Activated T-cell treated with anti-CD3 and anti-CD28 coated beads, Interleukin-2, amount 50 U/mL, for 72 hours (primary cell): ENCODE data around the gene CFAP43. TPM values are rescaled to one million over a fixed set of nuclear protein-coding genes. Genes with fewer than 3 reads are reported as not detected.

ENCODE experiments used
- ATAC-seq, 2 donors: fragments of 150-1000 bp; cut with Tn5 transposase; replicated peaks in 1 of 2; 2 replicates each; pipeline ENCODE4 v1.10.0; 2021; ENCODE audit warnings: moderate library complexity in 2 of 2, mild to moderate bottlenecking in 1 of 2
- DNase-seq, 2 donors: peaks; one replicate each; pipeline ENCODE4 v3.0.0; 2021 to 2022; ENCODE audit warnings: mixed read lengths in 1 of 2
- H3K27ac Mint-ChIP-seq: one replicate; pipeline ENCODE4 v1.8.0; 2022; ENCODE audit warnings: mild to moderate bottlenecking, moderate library complexity, mixed read lengths
- H3K27me3 Mint-ChIP-seq: one replicate; pipeline ENCODE4 v1.8.0; 2022; ENCODE audit warnings: low read depth, mixed read lengths
- H3K36me3 Mint-ChIP-seq, 2 donors: one replicate each; pipeline ENCODE4 v1.8.0; 2022; ENCODE audit warnings: mixed read lengths in 2 of 2, mild to moderate bottlenecking in 1 of 2; ENCODE audit not compliant: insufficient read depth in 2 of 2
- H3K4me1 Mint-ChIP-seq: one replicate; pipeline ENCODE4 v1.8.0; 2022; ENCODE audit warnings: low read depth, mixed read lengths
- H3K4me3 Mint-ChIP-seq, 2 donors: one replicate each; pipeline ENCODE4 v1.8.0; 2022; ENCODE audit warnings: mild to moderate bottlenecking in 2 of 2, mixed read lengths in 2 of 2, moderate library complexity in 2 of 2
- H3K9me3 Mint-ChIP-seq, 2 donors: one replicate each; pipeline ENCODE4 v1.8.0; 2022; ENCODE audit warnings: mixed read lengths in 2 of 2
- total RNA-seq, 2 donors: library from RNA; stranded (reverse); gene quantifications; one replicate each; pipeline ENCODE4 v1.2.3, GENCODE V29; 2022

The CFAP43 gene
- under 1 TPM; 0.21 to 0.31 TPM for total RNA-seq

- H3K27me3 Mint-ChIP-seq, result peaks cover 24% of the 10 kb centered on the region
- peaks cover 2 to 8% of the 10 kb centered on the region in 2 donors for H3K9me3 Mint-ChIP-seq
- peak within 1 kb of the TSS; percentile 82 for H3K27ac Mint-ChIP-seq
- peaks cover 18% of the 10 kb centered on the region for H3K4me1 Mint-ChIP-seq
- DNase-seq (peak; percentile 99), ATAC-seq (peak; percentile 100)
- H3K4me3 Mint-ChIP-seq, result peak within 1 kb of the TSS; percentile 92 to 97
- peaks cover 5 to 7% of the 10 kb centered on the region in 2 donors for H3K36me3 Mint-ChIP-seq
These were observed at the start of gene CFAP43 for GRCh38 chr10:104231784-104232612. Gene CFAP43, minus strand, starts transcription at chr10:104232364. Its CDS starts 118 bp downstream, at chr10:104232246.

- ATAC-seq (no peak), DNase-seq (no peak)
- Mint-ChIP-seq H3K27ac (no peak overlapping the region), H3K4me3 (no peak overlapping the region), H3K36me3 (no peaks in the 10 kb centered on the region), H3K27me3 (peaks cover 8% of the 10 kb centered on the region), H3K9me3 (no peaks in the 10 kb centered on the region), H3K4me1 (peaks cover 5% of the 10 kb centered on the region)
These were observed 49.5 kb upstream of the CFAP43 start for GRCh38 chr10:104281694-104282093.

GRCh38 chr10:104279550-104280259 lies 47.5 kb upstream of the CFAP43 start:
- H3K27me3 Mint-ChIP-seq, result peaks cover 15% of the 10 kb centered on the region
- DNase-seq, result no peak
- no peak overlapping the region for H3K4me3 Mint-ChIP-seq
- H3K4me1 Mint-ChIP-seq, result peaks cover 8% of the 10 kb centered on the region
- no peaks in the 10 kb centered on the region for H3K9me3 Mint-ChIP-seq
- no peak overlapping the region for H3K27ac Mint-ChIP-seq
- H3K36me3 Mint-ChIP-seq, result no peaks in the 10 kb centered on the region
- ATAC-seq, result no peak

- Mint-ChIP-seq H3K4me1 (peaks cover 14% of the 10 kb centered on the region), H3K4me3 (no peak overlapping the region), H3K27me3 (peaks cover 15% of the 10 kb centered on the region), H3K9me3 (no peaks in the 10 kb centered on the region), H3K36me3 (no peaks in the 10 kb centered on the region), H3K27ac (no peak overlapping the region)
- ATAC-seq (no peak), DNase-seq (no peak)
These were observed 45.6 kb upstream of the CFAP43 start for GRCh38 chr10:104277785-104278184.

GRCh38 chr10:104276192-104276591 lies 44.0 kb upstream of the CFAP43 start:
- H3K27ac Mint-ChIP-seq, result no peak overlapping the region

GRCh38 chr10:104274762-104275721 lies 42.9 kb upstream of the CFAP43 start:
- Mint-ChIP-seq H3K4me3 (peak overlapping the region; percentile 68), H3K4me1 (peaks cover 10% of the 10 kb centered on the region), H3K9me3 (no peaks in the 10 kb centered on the region), H3K27ac (no peak overlapping the region), H3K36me3 (no peaks in the 10 kb centered on the region), H3K27me3 (peaks cover 15% of the 10 kb centered on the region)
- DNase-seq (peak; percentile 60 to 62), ATAC-seq (peak; percentile 89 to 90)

More at GRCh38 chr10:104276192-104276591, 44.0 kb upstream of the CFAP43 start:
- no peak overlapping the region for H3K4me3 Mint-ChIP-seq
- peaks cover 15% of the 10 kb centered on the region for H3K27me3 Mint-ChIP-seq
- DNase-seq (no peak), ATAC-seq (no peak)
- no peaks in the 10 kb centered on the region for H3K36me3 Mint-ChIP-seq
- peaks cover 10% of the 10 kb centered on the region for H3K4me1 Mint-ChIP-seq
- no peaks in the 10 kb centered on the region for H3K9me3 Mint-ChIP-seq

- ATAC-seq (peak in 1 of 2 donors; percentile 32), DNase-seq (no peak)
- Mint-ChIP-seq H3K27me3 (peaks cover 15% of the 10 kb centered on the region), H3K27ac (no peak overlapping the region), H3K9me3 (no peaks in the 10 kb centered on the region), H3K36me3 (no peaks in the 10 kb centered on the region), H3K4me1 (peaks cover 10% of the 10 kb centered on the region), H3K4me3 (peak overlapping the region in 1 of 2 donors; percentile 68)
These were observed 41.9 kb upstream of the CFAP43 start for GRCh38 chr10:104273899-104274575.

GRCh38 chr10:104273286-104273685 lies 41.1 kb upstream of the CFAP43 start:
- Mint-ChIP-seq H3K9me3 (no peaks in the 10 kb centered on the region), H3K36me3 (peaks cover 0 to 4% of the 10 kb centered on the region in 2 donors), H3K27me3 (peaks cover 11% of the 10 kb centered on the region), H3K4me3 (no peak overlapping the region), H3K4me1 (peaks cover 10% of the 10 kb centered on the region), H3K27ac (no peak overlapping the region)
- DNase-seq, result no peak
- no peak for ATAC-seq

GRCh38 chr10:104268713-104269645 lies 36.8 kb upstream of the CFAP43 start, which contains the start of gene GSTO2:
Gene GSTO2, plus strand, starts transcription at chr10:104269184. Its CDS starts 5,732 bp downstream, at chr10:104274916.
- H3K27ac Mint-ChIP-seq, result peak within 1 kb of the TSS; percentile 93

GRCh38 chr10:104268405-104268712 lies 36.2 kb upstream of the CFAP43 start:
- ATAC-seq, result peak; percentile 47 to 49
- peaks cover 13 to 39% of the 10 kb centered on the region in 2 donors for H3K36me3 Mint-ChIP-seq

More at GRCh38 chr10:104268713-104269645, 36.8 kb upstream of the CFAP43 start, which contains the start of gene GSTO2:
- Mint-ChIP-seq H3K4me3 (peak within 1 kb of the TSS; percentile 86 to 88), H3K4me1 (peaks cover 43% of the 10 kb centered on the region), H3K36me3 (peaks cover 13 to 35% of the 10 kb centered on the region in 2 donors), H3K9me3 (no peaks in the 10 kb centered on the region), H3K27me3 (no peaks in the 10 kb centered on the region)
- DNase-seq (peak; percentile 98 to 99), ATAC-seq (peak; percentile 88)

GRCh38 chr10:104267721-104268404 lies 35.7 kb upstream of the CFAP43 start:
- DNase-seq, result peak; percentile 47
- Mint-ChIP-seq H3K27me3 (no peaks in the 10 kb centered on the region), H3K4me3 (peak overlapping the region; percentile 86 to 88), H3K9me3 (no peaks in the 10 kb centered on the region), H3K4me1 (peaks cover 54% of the 10 kb centered on the region), H3K36me3 (peaks cover 13 to 42% of the 10 kb centered on the region in 2 donors), H3K27ac (peak overlapping the region; percentile 93)
- peak; percentile 43 to 50 for ATAC-seq

More at GRCh38 chr10:104268405-104268712, 36.2 kb upstream of the CFAP43 start:
- Mint-ChIP-seq H3K9me3 (no peaks in the 10 kb centered on the region), H3K27me3 (no peaks in the 10 kb centered on the region), H3K27ac (peak overlapping the region; percentile 93), H3K4me1 (peaks cover 49% of the 10 kb centered on the region), H3K4me3 (peak overlapping the region; percentile 86 to 88)
- no peak for DNase-seq
